NCI-H2196 (cell line): ENCODE measurements around the gene ABHD4.
"Not testable (repeated sequence)": the region's sequence is repeated elsewhere in the genome, so short reads cannot be mapped to it uniquely, and the experiment has no call there.

Source experiments
- DNase-seq: peaks from one replicate; lab custom pipeline; 2025; ENCODE audit not compliant: unreplicated experiment; lab: John Stamatoyannopoulos, UW

The ABHD4 gene

DNA sequence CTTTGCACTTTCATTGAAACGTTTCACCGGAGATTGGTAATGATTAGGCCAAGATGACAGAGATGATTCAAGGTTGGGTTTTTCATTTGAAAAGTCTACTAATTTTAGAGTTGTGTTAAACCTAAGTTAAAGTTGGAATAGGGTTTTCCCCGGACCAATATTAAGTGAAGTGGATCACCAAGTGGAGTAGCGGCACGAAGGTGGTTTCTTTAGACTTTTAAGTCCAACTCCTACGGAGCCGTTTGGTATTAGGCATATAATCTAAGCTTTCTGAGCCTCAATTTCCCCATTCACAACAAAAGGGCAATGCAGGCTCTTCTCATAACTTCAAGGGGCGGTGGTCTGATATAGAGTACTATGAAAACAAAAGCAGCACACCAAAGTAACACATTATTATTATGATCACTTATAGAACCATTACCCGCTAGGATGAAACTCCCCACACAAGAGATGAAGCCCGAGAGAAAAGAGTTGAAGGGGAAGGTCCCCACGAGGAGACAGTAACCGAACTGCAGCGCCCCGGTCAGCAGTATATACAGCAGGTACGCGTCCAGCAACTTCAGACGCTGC, 9.5 kb upstream of the ABHD4 start:
- no peak for DNase-seq

DNA sequence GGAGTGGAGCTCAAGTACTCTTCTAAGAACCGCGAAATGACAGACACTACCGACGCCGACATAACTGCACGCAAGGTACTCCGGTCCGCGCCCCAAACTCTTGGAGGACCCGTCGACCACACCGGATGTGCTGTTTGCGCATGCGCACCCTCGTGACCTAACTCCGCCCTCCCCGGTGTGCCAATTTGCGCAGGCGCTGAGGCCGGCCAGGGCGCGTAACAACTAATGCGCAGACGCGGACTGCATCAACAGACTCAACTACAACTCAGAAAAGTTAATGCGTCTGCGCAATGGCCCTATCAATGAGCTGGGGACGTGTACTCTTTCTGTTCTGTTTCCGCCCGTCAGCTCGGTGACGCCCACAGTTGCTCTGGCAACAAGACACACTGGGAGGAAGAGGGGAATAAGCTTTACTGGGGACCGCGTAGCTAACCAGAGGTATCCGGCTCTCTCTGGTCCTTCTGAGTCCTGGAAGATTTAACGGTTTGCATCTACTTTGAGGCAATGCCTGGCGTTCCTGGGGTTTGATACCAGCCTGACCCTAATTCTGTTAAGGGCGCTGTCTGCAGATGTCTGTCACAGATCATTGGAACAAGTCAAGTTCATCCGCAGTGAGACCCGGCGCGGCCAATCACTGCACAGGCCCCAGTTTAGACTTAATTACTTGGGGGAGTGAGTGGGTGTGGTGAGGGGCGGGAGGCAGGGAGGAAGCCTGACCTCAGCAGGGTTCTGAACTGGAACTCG, 8.8 kb upstream of the ABHD4 start, which contains the start of gene DAD1:
DAD1 (minus strand) TSS at position 129 of the 744 bp plus-strand sequence; CDS start at position 62, 67 bp downstream.
- peak; percentile 98 for DNase-seq

DNA sequence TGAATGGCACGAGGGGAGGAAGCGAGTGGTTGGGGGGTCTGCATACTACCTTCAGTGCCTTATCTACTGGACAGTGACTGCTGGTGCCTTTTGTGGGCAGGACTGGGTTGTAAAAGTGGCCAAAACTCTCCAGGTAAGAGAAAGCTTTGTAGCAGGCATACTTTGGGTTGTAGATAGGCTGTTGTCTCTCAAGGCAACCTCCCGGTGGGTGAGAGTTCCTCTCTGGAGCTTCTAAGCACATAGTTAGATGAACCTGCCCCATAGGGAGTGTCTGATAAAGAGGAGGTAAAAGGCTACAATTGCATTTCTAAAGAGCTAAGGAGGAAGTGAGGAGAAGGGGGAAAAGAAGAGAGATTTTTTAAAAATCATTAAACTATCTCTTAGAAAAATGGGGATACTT, 4.9 kb upstream of the ABHD4 start:
- DNase-seq, result no peak

DNA sequence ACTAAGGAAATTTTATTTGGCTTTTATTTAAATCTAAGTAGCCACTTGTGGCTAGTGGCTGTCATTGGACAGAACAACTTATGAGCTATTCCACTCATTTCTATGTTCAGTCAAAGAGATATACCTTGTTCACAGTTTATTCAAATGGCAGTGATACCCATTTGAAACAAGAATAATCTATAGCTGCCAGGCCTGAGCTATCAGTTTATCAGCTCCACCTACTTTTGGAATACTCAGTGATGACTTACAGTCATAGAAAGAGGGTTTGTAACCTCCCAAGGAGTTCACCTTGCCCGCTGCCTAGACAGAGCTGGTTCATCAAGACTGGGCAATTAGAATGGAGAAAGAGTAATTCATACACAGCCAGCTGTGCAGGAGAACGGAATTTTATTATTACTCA, 4.5 kb upstream of the ABHD4 start:
- no peak for DNase-seq

DNA sequence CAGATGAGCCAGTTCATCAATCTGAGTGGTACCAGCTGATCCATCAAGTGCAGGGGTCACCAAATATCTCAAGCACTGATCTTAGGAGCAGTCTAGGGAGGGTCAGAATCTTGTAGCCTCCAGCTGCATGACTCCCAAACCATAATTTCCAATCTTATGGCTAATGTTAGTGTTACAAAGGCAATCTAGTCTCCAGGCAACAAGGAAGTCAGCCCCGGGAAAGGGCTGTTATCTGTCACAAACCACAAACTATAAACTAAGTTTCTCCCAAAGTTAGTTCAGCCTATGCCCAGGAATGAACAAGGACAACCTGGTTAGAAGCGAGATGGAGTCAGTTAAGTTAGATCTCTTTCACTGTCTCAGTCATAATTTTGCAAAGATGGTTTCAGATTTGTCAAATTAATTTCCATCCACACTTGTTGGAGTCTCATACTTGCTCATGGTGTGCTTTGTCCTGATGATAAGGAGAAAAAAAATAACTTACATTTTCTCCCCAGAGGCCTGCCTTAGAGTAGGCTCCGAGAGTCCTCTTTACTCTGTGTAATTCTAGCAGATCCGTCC, 3.9 kb upstream of the ABHD4 start:
- no peak for DNase-seq

DNA sequence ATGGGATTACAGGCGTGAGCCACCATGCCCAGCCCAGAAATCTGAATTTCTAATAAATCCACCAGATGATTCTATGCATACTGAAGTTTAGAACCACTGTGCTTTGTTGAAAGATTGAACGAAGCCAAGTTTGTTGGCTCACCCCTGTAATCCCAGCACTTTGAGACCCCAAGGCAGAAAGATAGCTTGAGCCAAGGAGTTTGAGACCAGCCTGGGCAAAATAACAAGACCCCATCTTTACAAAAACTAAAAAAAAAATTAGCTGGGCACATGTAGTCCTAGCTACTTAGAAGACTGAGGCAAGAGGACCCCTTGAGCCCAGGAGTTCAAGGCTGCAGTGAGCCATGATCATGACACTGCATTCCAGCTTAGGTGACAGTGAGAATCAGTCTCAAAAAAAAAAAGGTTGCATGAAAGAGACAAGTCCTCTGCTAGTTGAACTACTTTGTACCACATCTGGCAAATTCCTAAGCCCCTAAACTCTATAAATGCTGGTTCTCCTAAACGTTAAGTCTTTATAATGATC, 1.7 kb upstream of the ABHD4 start:
- DNase-seq, result no peak

DNA sequence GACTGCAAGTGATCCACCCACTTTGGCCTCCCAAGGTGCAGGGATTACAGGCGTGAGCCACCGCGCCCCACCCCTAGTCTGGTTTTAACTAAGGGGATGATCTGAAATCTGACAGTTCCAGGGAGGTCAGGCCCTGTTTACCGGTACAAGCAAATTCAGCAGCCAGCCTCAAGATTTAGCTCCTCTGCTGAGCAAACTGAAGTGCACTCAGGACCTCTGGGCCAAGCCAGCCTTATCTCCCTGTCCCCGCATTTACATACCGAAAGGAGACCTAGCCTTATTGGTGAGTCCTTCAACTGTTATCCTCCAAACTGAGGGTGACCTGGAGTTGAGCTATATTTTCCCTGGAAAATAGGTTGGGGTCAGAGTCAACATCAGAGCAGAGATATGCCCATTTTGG, 835 bp upstream of the ABHD4 start:
- no peak for DNase-seq

DNA sequence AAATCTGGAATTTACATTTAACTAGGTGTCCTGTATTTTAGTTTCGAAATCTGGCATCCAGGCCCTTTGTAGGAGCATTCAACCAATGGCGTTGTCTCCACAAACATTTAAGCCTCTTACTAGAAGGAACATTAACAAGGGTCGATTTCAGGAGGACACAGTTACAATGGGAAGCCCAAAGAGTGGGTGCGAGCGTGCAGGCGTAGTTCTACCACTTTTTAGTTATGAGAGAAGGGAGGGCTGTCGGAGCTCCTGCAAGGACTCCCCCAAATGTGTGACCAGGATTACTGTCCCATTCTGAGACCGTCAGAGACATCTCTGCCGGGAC, 365 bp upstream of the ABHD4 start:
- no peak for DNase-seq

DNA sequence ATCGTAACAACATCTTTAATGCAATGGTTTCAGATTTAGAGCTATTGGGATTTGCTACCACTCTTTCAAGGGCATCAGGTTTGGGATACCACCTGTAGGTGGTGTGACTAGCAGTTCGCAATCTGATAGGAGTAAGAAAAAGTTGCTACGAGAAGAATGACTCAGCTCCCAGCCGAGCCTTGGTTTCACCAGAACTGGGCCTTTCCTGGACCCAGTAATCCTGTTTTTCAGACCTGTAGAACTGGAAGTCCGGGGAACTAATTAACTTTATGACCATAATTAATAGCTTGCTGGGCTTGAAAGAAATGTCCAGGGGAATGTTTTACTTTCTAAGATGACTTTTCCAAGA, 770 bp downstream of the ABHD4 start:
- DNase-seq, result peak; percentile 24

DNA sequence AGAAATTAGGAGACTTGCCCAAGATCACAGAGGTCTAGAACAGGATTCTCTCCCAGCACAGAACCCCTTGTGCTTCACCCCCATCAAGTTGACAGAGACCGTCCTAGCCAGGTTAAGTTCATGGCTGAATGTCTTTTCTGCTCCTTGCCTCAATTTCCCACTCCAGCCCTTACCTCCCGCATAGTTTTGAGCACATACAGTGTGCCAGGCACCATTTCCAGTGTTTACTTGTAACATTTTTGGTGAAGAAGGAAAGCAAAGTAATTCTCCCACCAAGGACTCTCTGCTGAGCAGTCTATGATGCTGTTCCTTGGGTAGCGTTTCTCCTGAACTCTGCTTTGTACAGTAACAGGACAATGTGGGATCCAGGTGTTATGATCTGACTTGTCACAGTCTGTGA, 1.2 kb downstream of the ABHD4 start:
- DNase-seq, result no peak

DNA sequence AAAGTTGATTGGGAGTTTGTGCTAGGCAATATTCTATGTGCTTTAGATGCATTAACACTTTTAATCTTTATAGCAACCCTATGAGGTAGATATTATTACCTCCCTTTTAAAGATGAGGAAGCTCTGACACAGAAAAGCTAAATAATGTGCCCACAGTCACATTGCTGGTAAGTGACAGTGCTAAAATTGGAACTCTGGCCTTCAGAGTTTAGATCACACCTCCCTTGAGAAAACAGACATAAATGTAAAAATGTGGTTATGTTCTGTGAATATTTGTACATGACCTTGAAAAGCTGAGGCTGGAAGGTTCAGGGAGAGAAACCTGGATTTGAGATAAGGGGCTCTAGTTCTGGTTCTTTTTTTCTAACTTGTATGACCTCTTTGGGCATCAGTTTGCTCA, 1.9 kb downstream of the ABHD4 start:
- DNase-seq, result no peak

DNA sequence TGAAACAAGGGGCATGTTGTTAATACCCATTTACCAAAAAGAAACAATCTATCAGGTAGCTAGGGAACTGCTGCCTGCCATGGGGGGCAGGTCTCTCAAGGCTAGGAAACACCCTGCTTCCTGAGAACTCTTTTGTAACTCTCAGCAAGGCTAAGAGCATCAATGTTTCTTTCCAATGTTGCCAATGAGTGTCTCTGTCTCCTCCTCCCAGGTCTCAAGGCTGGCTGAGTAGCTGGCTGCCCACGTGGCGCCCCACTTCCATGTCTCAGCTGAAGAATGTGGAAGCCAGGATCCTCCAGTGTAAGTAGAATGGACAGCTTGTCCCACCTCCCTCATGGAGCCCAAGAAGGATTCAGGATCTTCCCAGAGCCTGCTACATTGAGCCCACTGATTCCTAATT, 3.4 kb downstream of the ABHD4 start:
- DNase-seq, result no peak

DNA sequence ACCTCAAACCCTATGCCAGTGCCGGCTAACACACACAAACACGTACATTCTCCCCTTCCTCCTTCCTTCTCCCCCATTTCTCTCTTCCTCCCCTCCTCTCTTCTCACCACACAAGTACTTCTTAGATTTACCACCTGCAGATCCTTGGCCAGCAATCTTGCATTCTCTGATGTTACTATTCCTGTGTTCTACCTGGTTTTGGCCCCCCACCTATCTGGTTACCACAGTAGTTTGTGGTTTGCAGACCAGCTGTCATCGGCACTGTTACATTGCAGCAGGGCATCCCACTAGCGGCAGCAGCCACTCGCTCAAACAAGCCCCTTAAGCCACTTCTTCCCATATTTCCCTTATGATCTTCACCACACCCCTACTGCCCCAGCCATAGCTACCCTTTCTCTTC, 3.9 kb downstream of the ABHD4 start:
- no peak for DNase-seq

DNA sequence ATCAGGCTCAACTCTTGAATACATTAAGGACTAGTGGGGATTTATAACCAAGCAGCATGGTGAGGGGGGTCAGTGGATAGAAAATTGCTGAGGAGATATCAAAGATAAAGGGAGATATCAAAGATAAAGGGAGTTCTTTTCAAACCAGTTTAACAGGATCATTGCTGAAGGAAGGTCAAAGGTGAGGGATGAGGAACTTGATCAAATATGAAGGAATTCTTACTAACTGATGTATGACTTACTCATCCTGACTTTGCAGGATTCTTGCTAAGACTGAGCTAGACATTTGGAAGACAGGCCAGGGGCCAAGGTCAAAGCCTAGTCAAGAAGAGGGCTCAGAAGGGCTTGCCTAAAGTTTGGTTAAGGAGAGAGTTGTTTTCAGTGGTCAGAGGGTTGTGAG, 4.8 kb downstream of the ABHD4 start:
- DNase-seq, result no peak

DNA sequence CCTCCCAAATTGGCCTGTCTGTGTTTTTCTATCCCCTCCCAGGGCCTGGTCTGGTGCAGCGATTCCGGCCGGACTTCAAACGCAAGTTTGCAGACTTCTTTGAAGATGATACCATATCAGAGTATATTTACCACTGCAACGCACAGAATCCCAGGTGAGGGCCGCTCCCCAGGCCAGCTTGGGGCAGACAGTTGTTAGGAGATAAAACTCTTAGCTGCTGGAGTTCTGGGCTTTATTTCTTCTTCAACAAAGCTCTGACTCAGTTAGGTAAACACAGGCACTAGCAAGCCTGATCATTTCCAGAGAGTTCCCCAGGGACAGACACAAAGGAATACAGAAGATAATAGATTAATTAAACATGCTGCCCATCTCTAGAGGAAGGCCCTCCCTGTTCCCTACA, 8.3 kb downstream of the ABHD4 start:
- no peak for DNase-seq

DNA sequence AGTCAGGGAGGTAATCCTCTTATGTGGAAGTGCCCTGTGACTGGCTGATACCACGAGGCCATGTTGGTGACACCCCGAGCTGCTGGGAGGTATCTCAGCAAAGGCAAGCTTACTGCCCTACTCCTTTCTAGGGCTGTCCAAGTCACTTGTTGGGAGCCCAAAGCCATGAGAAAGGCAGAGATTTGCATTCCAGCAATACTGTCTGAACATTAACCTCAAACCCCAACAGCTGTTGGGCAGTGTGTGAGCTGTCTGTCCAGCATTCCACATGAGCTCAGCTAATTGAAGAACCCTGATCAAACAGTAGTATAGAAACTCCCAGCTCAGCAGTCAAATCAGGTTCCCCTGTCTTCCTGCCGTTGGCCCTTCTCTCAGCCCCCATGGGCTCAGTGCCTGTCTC, 9.2 kb downstream of the ABHD4 start:
- no peak for DNase-seq

DNA sequence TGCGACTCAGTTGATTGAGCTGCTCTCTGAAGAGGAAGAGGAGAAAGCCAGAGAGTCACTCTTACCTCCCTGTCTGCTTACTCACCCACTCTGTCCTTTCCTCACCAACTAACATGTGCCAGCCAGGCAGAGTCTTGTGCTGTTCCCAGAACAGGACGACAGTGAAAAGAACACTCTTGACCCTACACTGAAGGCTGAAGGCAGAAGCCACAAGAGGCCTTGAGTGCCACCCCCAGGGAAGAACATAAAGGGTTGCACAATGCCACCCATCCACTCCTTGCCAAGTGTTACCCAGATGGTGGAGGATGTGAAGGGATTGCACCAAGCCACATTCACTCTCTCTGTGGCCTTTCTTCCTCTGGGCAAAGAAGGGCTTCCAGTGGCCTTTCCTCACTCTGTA, 12.8 kb downstream of the ABHD4 start:
- DNase-seq, result no peak

DNA sequence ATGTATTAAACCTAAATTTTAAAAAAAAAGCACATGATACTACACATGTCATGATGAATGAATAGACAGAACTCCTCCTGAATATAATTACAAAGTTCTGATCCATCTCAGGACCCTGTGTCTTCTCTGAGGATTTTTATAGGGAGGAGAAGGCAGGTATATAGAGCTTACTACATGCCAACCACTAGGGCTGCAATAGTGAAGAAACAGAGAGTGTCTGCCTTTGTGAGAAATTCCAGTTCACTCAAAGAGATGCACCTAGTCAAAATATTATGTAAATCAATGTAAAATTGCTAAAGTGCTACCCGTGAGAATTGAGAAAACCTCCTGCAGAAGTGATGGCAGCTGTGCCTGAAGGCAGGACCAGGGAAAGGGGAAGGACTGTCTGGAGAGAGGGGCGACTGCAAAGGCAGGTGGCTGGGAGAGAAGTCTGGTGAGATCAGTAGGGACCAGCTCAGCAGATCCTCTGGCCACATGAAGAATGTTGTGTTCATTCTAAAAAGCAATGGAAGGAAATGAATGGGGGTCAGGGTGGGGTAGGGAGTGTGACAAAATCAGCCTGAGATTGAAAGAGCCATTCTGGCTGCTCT, 15.1 kb downstream of the ABHD4 start:
- DNase-seq, result no peak

DNA sequence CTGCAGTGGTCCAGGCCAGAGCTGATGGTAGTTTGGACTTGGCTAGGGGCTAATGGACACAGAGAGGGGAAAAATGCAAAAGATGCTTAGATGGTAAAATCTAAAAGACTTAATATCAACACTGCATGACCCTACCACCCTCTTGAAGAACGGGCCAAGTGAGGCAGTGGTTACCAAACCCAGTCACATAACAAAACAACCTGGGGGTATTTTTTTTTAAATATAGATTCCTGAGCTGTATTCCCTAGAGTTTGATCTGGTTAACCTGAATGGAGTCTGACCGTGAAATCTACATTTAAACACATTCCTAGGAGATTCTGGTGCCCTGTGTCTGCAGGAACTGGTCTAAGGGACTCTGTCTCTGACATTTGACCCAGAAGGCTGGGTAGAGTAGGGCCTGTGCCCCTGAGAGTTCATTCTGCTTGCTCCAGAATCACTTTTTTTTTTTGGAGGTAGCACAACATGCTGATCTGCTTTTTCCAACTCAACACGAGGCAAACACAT, 15.7 kb downstream of the ABHD4 start:
- DNase-seq, result no peak

DNA sequence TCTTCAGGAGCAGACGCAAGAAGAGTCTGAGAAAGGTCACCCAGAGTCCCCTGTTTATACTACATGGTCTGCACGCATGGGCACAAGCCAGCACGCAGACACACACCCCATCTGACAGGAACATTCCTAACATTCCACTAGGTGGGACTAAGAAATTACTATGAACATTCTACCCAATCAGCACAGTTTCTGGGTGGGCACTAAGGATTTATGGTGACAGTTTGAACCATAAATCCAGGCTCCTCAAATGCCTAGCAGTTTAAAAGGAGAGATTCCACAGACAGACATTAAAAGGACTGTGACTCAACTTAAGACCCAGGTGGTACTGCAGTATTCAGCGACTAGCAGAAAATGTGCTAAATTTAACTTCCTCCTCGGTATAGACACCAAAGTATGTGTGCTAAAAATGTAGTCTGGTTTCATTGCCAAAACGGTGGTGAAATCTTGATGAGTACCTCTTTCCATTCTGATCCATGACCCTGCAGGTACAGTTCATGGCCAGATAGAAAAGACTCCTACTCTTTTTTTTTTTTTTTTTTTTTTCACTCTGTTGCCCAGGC, 16.2 kb downstream of the ABHD4 start:
- no peak for DNase-seq

DNA sequence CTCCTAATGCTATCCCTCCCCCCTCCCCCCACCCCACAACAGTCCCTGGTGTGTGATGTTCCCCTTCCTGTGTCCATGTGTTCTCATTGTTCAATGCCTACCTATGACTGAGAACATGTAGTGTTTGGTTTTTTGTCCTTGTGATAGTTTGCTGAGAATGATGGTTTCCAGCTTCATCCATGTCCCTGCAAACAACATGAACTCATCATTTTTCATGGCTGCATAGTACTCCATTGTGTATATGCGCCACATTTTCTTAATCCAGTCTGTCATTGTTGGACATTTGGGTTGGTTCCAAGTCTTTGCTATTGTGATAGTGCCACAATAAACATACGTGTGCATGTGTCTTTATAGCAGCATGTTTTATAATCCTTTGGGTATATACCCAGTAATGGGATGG, 17.7 kb downstream of the ABHD4 start:
- DNase-seq, result not testable (repeated sequence)

DNA sequence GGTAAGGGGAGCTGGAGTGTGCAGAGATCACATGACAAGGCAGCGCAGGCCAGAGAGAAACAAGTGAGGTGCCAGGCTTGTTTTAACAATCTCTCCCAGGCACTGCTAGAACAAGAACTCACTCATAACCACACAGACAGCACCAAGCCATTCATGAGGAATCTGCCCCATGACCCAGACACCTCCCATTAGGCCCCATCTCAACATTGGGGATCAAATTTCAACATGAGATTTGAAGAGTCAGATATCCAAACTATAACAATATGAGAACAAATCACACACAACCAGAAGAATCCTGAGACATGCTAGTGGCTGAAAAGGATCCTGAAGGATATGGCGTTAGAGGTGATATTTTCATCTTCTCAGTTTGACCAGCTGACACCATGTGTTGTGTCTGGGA, 24.2 kb downstream of the ABHD4 start:
- DNase-seq, result no peak
